ENCODE measurements around the gene CHRM2.

CHRM2 gene

GRCh38 chr7:136942994-136943393 lies 74.5 kb downstream of the CHRM2 start:
- no peaks in the 10 kb centered on the region for H3K27me3 ChIP-seq (ENCODE audit: insufficient read depth, poor library complexity, severe bottlenecking)
- DNase-seq (ENCODE audit: low read depth in 1 of 2, low spot score in 1 of 2): no peak
- no peak overlapping the region for H3K27ac ChIP-seq (replicated peaks)
- H3K4me3 ChIP-seq (replicated peaks; ENCODE audit: insufficient read depth, low read length): no peak overlapping the region
- TF ChIP-seq POLR2AphosphoS5 (IDR thresholded peaks at IDR 0.05; ENCODE audit: low read depth): no peak

- H3K4me3 ChIP-seq (replicated peaks; ENCODE audit: insufficient read depth, low read length): no peak overlapping the region
- DNase-seq (ENCODE audit: low read depth in 1 of 2, low spot score in 1 of 2): no peak
- no peak overlapping the region for H3K27ac ChIP-seq (replicated peaks)
- TF ChIP-seq CTCF (IDR thresholded peaks at IDR 0.05; ENCODE audit: insufficient read depth, low read length) (no peak), SPI1 (IDR thresholded peaks at IDR 0.05; ENCODE audit: borderline replicate concordance, low read depth) (no peak), GABPA (IDR thresholded peaks at IDR 0.05; ENCODE audit: low read depth) (no peak), POLR2AphosphoS5 (IDR thresholded peaks at IDR 0.05; ENCODE audit: low read depth) (no peak), REST (IDR thresholded peaks at IDR 0.05; ENCODE audit: insufficient replicate concordance, low read depth) (no peak)
- H3K27me3 ChIP-seq (ENCODE audit: insufficient read depth, poor library complexity, severe bottlenecking): no peaks in the 10 kb centered on the region
Measured at GRCh38 chr7:136947347-136947746, 78.9 kb downstream of the CHRM2 start.

GRCh38 chr7:136950331-136950730 lies 81.9 kb downstream of the CHRM2 start:
- Histone ChIP-seq H3K27ac (replicated peaks) (no peak overlapping the region), H3K4me3 (replicated peaks; ENCODE audit: insufficient read depth, low read length) (no peak overlapping the region), H3K27me3 (ENCODE audit: insufficient read depth, poor library complexity, severe bottlenecking) (no peaks in the 10 kb centered on the region)
- no peak for TF ChIP-seq REST (IDR thresholded peaks at IDR 0.05; ENCODE audit: insufficient replicate concordance, low read depth)
- no peak for TF ChIP-seq SPI1 (IDR thresholded peaks at IDR 0.05; ENCODE audit: borderline replicate concordance, low read depth)
- TF ChIP-seq POLR2AphosphoS5 (IDR thresholded peaks at IDR 0.05; ENCODE audit: low read depth): no peak
- no peak for TF ChIP-seq CTCF (IDR thresholded peaks at IDR 0.05; ENCODE audit: insufficient read depth, low read length)
- no peak for TF ChIP-seq GABPA (IDR thresholded peaks at IDR 0.05; ENCODE audit: low read depth)
- no peak for DNase-seq (ENCODE audit: low read depth in 1 of 2, low spot score in 1 of 2)

- no peak overlapping the region for H3K4me3 ChIP-seq (replicated peaks; ENCODE audit: insufficient read depth, low read length)
- TF ChIP-seq CTCF (IDR thresholded peaks at IDR 0.05; ENCODE audit: insufficient read depth, low read length) (no peak), SPI1 (IDR thresholded peaks at IDR 0.05; ENCODE audit: borderline replicate concordance, low read depth) (no peak), REST (IDR thresholded peaks at IDR 0.05; ENCODE audit: insufficient replicate concordance, low read depth) (no peak), GABPA (IDR thresholded peaks at IDR 0.05; ENCODE audit: low read depth) (no peak), POLR2AphosphoS5 (IDR thresholded peaks at IDR 0.05; ENCODE audit: low read depth) (no peak)
- H3K27ac ChIP-seq (replicated peaks): no peak overlapping the region
- H3K27me3 ChIP-seq (ENCODE audit: insufficient read depth, poor library complexity, severe bottlenecking): no peaks in the 10 kb centered on the region
- no peak for DNase-seq (ENCODE audit: low read depth in 1 of 2, low spot score in 1 of 2)
Measured at GRCh38 chr7:136953386-136953785, 84.9 kb downstream of the CHRM2 start.

All from HL-60 (cell line).